PFSK-1 (cell line): ENCODE measurements around the gene SLIT3.

ENCODE experiments used
- POLR2AphosphoS5 ChIP-seq: IDR thresholded peaks from 2 replicates; pipeline ENCODE4 v1.6.1; 2012; ENCODE audit warnings: low read depth, mild to moderate bottlenecking, control low read depth, low read length, moderate library complexity
- REST ChIP-seq, 2 experiments: IDR thresholded peaks; 2 replicates each; pipeline versions ENCODE4 v1.6.1 to v1.8.0; 2011 to 2012; ENCODE audit warnings: low read depth in 2 of 2, low read length in 2 of 2, control low read depth in 1 of 2, inconsistent platforms in 1 of 2, mild to moderate bottlenecking in 1 of 2, moderate library complexity in 1 of 2; ENCODE audit not compliant: insufficient read depth in 1 of 2
- SIN3A ChIP-seq: IDR thresholded peaks from 2 replicates; pipeline ENCODE4 v1.6.1; 2012; ENCODE audit warnings: mild to moderate bottlenecking, low read length, moderate library complexity, borderline replicate concordance; ENCODE audit not compliant: insufficient read depth
- TAF1 ChIP-seq: IDR thresholded peaks from 2 replicates; pipeline ENCODE4 v1.6.1; 2012; ENCODE audit warnings: low read length, control low read depth, borderline replicate concordance; ENCODE audit not compliant: insufficient read depth

GRCh38 chr5:169099801-169100734 is 200.9 kb downstream of the SLIT3 start:
- TF ChIP-seq REST (IDR thresholded peaks at IDR 0.05; ENCODE audit: insufficient read depth in 1 of 2, low read depth in 2 of 2, low read length in 2 of 2) (no peak), POLR2AphosphoS5 (no peak), TAF1 (no peak), SIN3A (no peak)
